DOHH2 (cell line): Measurements from ENCODE around the gene MAP3K7CL.
"Not testable (repeated sequence)": the region's sequence is repeated elsewhere in the genome, so short reads cannot be mapped to it uniquely, and the experiment has no call there.

Experiments used
- H3F3A ChIP-seq: fragments of 200-600 bp; sonication (generic), shearing (Covaris generic); 2 replicates; pipeline ENCODE4 v1.6.0; 2016; ENCODE audit warnings: antibody characterized with exemption, mild to moderate bottlenecking; ENCODE audit not compliant: control insufficient read depth, insufficient read depth
- H3K27ac ChIP-seq: fragments of 200-600 bp; sonication (generic); 2 replicates; pipeline ENCODE4 v1.5.1; 2014; ENCODE audit warnings: low read depth, mild to moderate bottlenecking, low read length, moderate library complexity
- H3K27me3 ChIP-seq: fragments of 200-600 bp; sonication (generic); 2 replicates; pipeline ENCODE4 v1.6.1; 2014; ENCODE audit warnings: mild to moderate bottlenecking, low read length, mixed read lengths; ENCODE audit not compliant: control insufficient read depth
- H3K36me3 ChIP-seq: fragments of 200-600 bp; sonication (generic); 2 replicates; pipeline ENCODE4 v1.6.1; 2014; ENCODE audit warnings: mild to moderate bottlenecking, low read length, moderate library complexity, mixed read lengths; ENCODE audit not compliant: control insufficient read depth
- H3K4me1 ChIP-seq: fragments of 200-600 bp; sonication (generic); 2 replicates; pipeline ENCODE4 v1.6.1; 2014; ENCODE audit warnings: mild to moderate bottlenecking, low read length, mixed read lengths; ENCODE audit not compliant: control insufficient read depth
- H3K4me2 ChIP-seq: fragments of 200-600 bp; sonication (generic); 2 replicates; pipeline ENCODE4 v1.6.0; 2014; ENCODE audit warnings: mild to moderate bottlenecking, low read length, moderate library complexity
- H3K4me3 ChIP-seq: fragments of 200-600 bp; sonication (generic); 2 replicates; pipeline ENCODE4 v1.5.1; 2014; ENCODE audit warnings: mild to moderate bottlenecking, low read length, mixed read lengths
- H3K79me2 ChIP-seq: fragments of 200-600 bp; sonication (generic); 2 replicates; pipeline ENCODE4 v1.6.1; 2014; ENCODE audit warnings: mild to moderate bottlenecking, low read length, mixed read lengths; ENCODE audit not compliant: control insufficient read depth
- H3K9me2 ChIP-seq: fragments of 200-600 bp; sonication (generic); replicated peaks from 2 replicates; pipeline ENCODE4 v1.6.1; 2014; ENCODE audit warnings: mild to moderate bottlenecking, low read length, mixed read lengths; ENCODE audit not compliant: control insufficient read depth
- H3K9me3 ChIP-seq: fragments of 200-600 bp; sonication (generic); 2 replicates; pipeline ENCODE4 v1.6.1; 2014; ENCODE audit warnings: antibody characterized with exemption, low read length, mixed read lengths; ENCODE audit not compliant: control insufficient read depth, insufficient read depth
- H4K20me1 ChIP-seq: fragments of 200-600 bp; sonication (generic); 2 replicates; pipeline ENCODE4 v1.6.0; 2014; ENCODE audit warnings: low read depth, mild to moderate bottlenecking, antibody characterized with exemption, low read length, moderate library complexity; ENCODE audit not compliant: control insufficient read depth, insufficient read depth
- CTCF ChIP-seq: fragments of 200-600 bp; sonication (generic); IDR thresholded peaks from one replicate; pipeline ENCODE4 v1.5.1; 2014; ENCODE audit warnings: antibody characterized with exemption, mild to moderate bottlenecking, low read depth, low read length; ENCODE audit not compliant: poor library complexity, severe bottlenecking
- EZH2phosphoT487 ChIP-seq: fragments of 200-600 bp; sonication (generic); IDR thresholded peaks from 2 replicates; pipeline ENCODE4 v1.6.1; 2017; ENCODE audit warnings: borderline replicate concordance, mild to moderate bottlenecking, antibody characterized with exemption, low read length, moderate library complexity, mixed read lengths

The MAP3K7CL gene

GRCh38 chr21:29157080-29157479 is 26.6 kb downstream of the MAP3K7CL start:
- H3K4me3 ChIP-seq = no peak overlapping the region
- no peak overlapping the region for H3K27ac ChIP-seq
- H4K20me1 ChIP-seq = no peaks in the 10 kb centered on the region
- no peaks in the 10 kb centered on the region for H3K9me2 ChIP-seq
- no peaks in the 10 kb centered on the region for H3K36me3 ChIP-seq
- no peaks in the 10 kb centered on the region for H3K27me3 ChIP-seq
- H3K9me3 ChIP-seq = no peaks in the 10 kb centered on the region
- H3F3A ChIP-seq = no peaks in the 10 kb centered on the region
- H3K4me2 ChIP-seq = no peak overlapping the region
- no peak for TF ChIP-seq CTCF
- no peak for TF ChIP-seq EZH2phosphoT487
- no peaks in the 10 kb centered on the region for H3K4me1 ChIP-seq
- no peaks in the 10 kb centered on the region for H3K79me2 ChIP-seq

GRCh38 chr21:29159842-29160241 is 29.4 kb downstream of the MAP3K7CL start:
- no peaks in the 10 kb centered on the region for H3K27me3 ChIP-seq
- no peaks in the 10 kb centered on the region for H3K9me2 ChIP-seq
- H3K9me3 ChIP-seq = no peaks in the 10 kb centered on the region
- no peaks in the 10 kb centered on the region for H4K20me1 ChIP-seq
- H3K4me2 ChIP-seq = no peak overlapping the region
- TF ChIP-seq EZH2phosphoT487 (no peak), CTCF (no peak)
- H3K36me3 ChIP-seq = no peaks in the 10 kb centered on the region
- no peak overlapping the region for H3K4me3 ChIP-seq
- peaks cover 1% of the 10 kb centered on the region; the same call in 1 of the 2 replicates for H3F3A ChIP-seq
- H3K79me2 ChIP-seq = no peaks in the 10 kb centered on the region
- H3K27ac ChIP-seq = no peak overlapping the region
- no peaks in the 10 kb centered on the region for H3K4me1 ChIP-seq

- H3K27me3 ChIP-seq, H3K36me3 ChIP-seq, H3K4me2 ChIP-seq, H4K20me1 ChIP-seq, H3F3A ChIP-seq, H3K9me2 ChIP-seq, H3K79me2 ChIP-seq, H3K27ac ChIP-seq, H3K4me3 ChIP-seq, H3K4me1 ChIP-seq, H3K9me3 ChIP-seq: not testable (repeated sequence)
Measured at GRCh38 chr21:29162825-29163224, 32.4 kb downstream of the MAP3K7CL start.

GRCh38 chr21:29163341-29164115 is 33.1 kb downstream of the MAP3K7CL start:
- Histone ChIP-seq H3K4me2 (no peak overlapping the region), H3K27me3 (no peaks in the 10 kb centered on the region), H3K9me2 (no peaks in the 10 kb centered on the region), H3K9me3 (no peaks in the 10 kb centered on the region), H4K20me1 (no peaks in the 10 kb centered on the region), H3F3A (peaks cover 4% of the 10 kb centered on the region; the same call in 1 of the 2 replicates), H3K4me1 (no peaks in the 10 kb centered on the region), H3K79me2 (no peaks in the 10 kb centered on the region), H3K4me3 (no peak overlapping the region), H3K27ac (no peak overlapping the region), H3K36me3 (no peaks in the 10 kb centered on the region)
- TF ChIP-seq EZH2phosphoT487 = no peak
- TF ChIP-seq CTCF = no peak
